Activated CD8-positive, alpha-beta memory T cell treated with anti-CD3 and anti-CD28 coated beads, Interleukin-2, amount 50 U/mL, for 1 hour (primary cell): Measurements from ENCODE around the gene HECA.
A peak's percentile ranks its signal among the peaks of the same experiment; 100 is the strongest.
"Not testable (repeated sequence)": the region's sequence is repeated elsewhere in the genome, so short reads cannot be mapped to it uniquely, and the experiment has no call there.

Experiments used
- DNase-seq: peaks from one replicate; pipeline ENCODE4 v3.0.0-alpha.2; 2020; ENCODE audit errors: extremely low read depth

The HECA gene, protein sequence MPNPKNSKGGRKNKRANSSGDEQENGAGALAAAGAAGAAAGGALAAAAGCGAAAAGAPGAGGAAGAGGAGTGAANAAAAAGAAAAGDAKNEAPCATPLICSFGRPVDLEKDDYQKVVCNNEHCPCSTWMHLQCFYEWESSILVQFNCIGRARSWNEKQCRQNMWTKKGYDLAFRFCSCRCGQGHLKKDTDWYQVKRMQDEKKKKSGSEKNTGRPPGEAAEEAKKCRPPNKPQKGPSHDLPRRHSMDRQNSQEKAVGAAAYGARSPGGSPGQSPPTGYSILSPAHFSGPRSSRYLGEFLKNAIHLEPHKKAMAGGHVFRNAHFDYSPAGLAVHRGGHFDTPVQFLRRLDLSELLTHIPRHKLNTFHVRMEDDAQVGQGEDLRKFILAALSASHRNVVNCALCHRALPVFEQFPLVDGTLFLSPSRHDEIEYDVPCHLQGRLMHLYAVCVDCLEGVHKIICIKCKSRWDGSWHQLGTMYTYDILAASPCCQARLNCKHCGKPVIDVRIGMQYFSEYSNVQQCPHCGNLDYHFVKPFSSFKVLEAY

DNA sequence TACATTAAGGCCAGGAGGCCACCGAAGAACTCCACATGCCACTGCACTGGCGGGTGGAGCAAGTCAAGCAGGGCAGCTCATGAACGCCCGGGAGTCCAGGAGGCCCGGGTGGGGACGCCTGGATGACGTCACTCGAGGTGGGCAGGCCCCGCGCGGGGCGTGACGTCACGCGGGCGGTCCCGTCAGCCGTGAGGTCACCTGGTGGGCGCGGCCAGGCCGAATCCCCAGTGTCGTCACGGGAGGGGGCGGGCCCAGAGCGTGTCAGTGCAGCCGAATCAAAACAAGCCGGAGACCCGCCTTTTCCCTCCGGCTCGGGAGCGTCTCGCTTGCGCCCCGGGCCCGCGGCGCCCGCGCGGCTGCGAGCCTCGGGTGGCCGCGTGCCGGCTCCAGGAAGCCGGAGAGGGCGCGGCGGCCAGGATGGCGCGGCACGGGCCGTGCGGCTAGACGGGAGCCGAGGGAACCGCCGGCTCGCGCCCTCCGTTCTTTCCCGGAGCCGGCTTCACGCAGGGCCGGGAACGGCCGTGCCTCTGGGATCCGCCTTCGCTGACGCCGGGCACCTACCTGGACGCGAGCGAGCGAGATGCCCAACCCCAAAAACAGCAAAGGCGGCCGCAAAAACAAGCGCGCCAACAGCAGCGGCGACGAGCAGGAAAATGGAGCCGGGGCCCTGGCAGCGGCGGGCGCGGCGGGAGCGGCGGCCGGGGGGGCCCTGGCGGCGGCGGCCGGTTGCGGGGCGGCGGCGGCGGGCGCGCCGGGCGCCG lies at the start of gene HECA:
HECA (plus strand) TSS at position 264 of the 761 bp plus-strand sequence; CDS start at position 581, 317 bp downstream.
- peak; percentile 99 for DNase-seq

- no peak for DNase-seq
These were observed 43.1 kb upstream of the HECA start for GRCh38 chr6:139091826-139092225.

GRCh38 chr6:139099984-139100383 lies 34.9 kb upstream of the HECA start:
- no peak for DNase-seq

GRCh38 chr6:139107051-139107450 lies 27.8 kb upstream of the HECA start:
- no peak for DNase-seq

- no peak for DNase-seq
These were observed 26.5 kb upstream of the HECA start for GRCh38 chr6:139108378-139108777.

DNA sequence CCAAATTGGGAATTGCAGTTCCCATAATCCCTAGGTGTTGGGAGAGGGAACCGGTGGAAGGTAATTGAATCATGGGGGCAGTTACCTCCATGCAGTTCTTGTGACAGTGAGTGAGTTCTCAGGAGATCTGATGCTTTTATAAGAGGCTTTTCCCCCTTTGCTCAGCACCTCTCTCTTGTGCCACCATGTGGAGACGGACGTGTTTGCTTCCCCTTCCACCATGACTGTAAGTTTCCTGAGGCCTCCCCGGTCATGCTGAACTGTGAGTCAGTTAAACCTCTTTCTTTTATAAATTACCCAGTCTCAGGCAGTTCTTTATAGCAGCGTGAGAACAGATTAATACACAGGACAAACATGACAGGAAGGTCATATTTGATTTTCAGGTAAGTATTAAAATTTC lies 25.3 kb upstream of the HECA start:
- no peak for DNase-seq

DNA sequence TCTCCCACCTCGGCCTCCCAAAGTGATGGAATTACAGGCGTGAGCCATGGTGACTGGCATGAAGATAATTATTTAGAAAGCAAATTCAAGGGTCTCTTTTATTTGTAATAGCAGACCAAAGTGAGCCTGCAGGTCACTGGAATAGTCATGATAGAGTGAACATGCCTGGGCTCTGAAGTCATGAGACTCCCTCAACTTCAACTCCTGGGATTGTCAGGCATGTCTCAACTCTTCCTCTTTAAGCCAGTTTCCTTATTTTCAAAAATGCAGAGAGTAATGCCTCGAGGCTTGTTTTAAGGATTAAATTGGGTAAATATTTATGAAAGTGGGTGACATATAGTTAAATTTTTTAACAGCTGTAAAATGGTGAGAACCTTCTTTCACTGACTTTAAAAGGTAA lies 22.7 kb upstream of the HECA start:
- no peak for DNase-seq

DNA sequence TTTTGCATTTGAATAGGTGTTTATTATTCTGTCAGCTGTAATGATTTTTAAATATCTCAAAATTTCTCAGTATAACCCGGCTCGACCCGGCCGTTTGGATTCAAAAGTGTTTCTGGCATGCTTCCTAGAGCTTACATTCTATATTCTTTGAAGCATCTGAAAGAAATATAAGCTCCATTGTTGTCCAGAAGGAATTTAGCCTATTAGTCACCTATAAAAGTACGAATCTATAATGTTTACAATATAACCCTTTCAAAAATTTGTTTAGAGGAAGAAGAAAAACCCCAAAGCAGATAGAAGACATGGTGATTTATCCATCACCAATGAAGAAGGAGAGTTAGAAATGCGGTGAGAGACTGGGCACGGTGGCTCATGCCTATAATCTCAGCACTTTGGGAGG lies 22.3 kb upstream of the HECA start:
- DNase-seq, result no peak

DNA sequence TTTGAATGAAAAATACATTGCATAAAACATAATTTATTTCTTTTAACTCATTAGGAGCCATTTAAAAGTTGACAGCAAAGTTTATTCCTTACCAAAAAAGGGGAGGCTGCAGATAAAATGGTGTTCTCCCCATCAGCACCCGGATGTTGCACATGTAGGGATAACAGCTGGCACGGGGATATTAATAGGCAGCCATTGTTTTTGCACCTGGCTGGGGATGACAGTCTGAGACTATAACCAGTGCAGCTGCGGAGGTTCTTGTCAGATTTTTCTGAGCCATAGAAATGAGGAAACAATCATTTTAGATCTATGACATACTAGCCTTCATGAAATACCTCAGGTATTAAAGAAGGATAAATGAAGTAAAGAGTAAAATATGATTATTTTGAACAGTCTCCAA lies 20.1 kb upstream of the HECA start:
- no peak for DNase-seq

DNA sequence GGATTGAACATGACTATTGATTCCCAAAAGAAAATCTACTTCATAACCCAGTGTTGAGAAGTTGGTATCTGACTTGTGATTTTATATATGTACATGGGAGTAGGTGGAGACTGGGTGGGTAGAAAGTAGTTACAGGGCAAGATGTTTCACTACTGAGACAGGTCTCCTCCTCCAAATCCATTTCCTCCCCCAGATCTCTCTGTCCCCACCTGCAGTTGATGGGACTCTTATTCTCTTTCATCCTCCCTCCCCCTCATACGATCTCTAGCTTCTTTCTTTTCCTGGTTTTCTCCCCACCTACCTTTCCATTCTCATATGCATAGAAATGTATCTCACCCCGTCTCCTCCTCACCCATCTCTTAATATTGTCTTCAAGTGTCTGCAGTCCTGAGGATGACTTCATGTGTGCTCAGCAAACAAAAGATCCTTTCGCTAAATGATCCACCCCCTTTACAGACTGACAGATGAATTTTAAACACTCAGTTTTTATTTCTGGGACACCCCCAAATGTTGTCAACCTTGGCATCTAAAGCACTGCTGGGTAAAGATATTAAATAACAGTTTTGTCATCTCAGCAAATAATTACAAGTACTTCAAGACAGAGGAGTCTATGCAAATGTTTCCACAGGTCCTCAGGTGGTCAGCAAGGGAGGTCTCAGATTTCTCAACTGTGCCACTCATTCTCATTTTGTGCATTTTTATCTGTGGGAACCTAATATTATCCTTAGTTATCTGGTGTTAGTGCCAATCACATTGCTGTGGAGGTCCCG lies 18.7 kb upstream of the HECA start:
- DNase-seq, result no peak

DNA sequence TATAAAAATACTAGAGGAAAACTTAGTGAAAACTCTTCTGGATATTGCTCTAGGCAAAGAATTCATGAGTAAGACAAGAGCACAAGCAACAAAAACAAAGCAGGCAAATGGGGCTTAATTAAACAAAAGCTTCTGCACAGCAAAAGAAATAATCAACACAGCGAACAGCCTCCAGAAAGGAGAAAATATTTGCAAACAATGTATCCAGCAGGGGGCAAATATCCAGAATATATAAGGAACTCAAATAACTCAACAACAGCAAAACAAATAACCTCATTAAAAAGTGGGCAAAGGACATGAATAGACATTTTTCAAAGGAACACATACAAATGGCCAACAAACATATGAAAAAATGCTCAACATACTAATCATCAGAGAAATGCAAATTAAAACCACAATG lies 17.1 kb upstream of the HECA start:
- DNase-seq, result no peak

- DNase-seq, result no peak
These were observed 15.3 kb upstream of the HECA start for GRCh38 chr6:139119552-139119951.

DNA sequence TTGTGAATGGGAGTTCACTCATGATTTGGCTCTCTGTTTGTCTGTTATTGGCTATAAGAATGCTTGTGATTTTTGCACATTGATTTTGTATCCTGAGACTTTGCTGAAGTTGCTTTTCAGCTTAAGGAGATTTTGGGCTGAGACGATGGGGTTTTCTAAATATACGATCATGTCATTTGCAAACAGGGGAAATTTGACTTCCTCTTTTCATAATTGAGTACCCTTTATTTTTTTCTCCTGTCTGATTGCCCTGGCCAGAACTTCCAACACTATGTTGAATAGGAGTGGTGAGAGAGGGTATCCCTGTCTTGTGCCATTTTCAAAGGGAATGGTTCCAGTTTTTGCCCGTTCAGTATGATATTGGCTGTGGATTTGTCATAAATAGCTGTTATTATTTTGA lies 12.1 kb upstream of the HECA start:
- DNase-seq, result not testable (repeated sequence)

DNA sequence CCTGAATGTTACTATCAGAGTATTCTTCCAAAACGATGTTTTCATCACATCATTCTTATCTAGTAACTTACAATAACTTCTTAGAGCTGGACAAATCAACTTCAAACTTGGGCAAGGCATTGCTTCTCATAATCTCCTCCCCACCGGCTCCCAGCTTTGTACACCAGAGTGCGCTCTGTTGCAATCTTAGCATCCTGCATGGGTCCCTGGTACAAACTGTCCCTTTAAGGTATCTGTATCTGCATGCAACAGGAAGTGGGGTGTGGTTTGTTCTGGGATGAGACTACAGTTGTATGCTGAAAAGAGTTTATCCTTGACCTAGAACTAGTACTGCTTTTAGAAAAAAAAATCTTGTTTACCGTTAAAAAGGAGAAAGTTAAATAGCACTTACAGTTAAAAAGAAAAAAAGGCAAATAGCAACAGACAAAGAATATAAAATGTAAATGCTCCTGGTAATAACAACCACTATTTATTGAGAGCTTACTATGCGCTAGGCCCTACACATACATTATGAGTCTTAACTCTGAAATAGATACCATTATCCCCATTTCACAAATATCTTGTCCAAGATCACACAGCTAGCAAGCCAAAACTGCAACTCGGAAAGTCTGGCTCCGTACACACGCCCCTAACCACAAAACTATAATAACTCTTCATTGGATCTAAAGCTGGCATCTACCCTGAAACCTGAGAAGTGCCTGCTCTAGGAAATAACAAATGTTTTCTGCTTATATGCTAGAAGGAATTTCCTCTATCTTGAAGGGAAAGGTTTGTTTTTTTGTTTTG lies 9.8 kb upstream of the HECA start:
- peak; percentile 66 for DNase-seq

- no peak for DNase-seq
These were observed 8.6 kb upstream of the HECA start for GRCh38 chr6:139126255-139126654.

GRCh38 chr6:139126931-139127330 lies 7.9 kb upstream of the HECA start:
- DNase-seq, result no peak

- DNase-seq, result no peak
These were observed 5.6 kb upstream of the HECA start for GRCh38 chr6:139129284-139129683.

- DNase-seq, result no peak
These were observed 3.1 kb upstream of the HECA start for GRCh38 chr6:139131736-139132280.

DNA sequence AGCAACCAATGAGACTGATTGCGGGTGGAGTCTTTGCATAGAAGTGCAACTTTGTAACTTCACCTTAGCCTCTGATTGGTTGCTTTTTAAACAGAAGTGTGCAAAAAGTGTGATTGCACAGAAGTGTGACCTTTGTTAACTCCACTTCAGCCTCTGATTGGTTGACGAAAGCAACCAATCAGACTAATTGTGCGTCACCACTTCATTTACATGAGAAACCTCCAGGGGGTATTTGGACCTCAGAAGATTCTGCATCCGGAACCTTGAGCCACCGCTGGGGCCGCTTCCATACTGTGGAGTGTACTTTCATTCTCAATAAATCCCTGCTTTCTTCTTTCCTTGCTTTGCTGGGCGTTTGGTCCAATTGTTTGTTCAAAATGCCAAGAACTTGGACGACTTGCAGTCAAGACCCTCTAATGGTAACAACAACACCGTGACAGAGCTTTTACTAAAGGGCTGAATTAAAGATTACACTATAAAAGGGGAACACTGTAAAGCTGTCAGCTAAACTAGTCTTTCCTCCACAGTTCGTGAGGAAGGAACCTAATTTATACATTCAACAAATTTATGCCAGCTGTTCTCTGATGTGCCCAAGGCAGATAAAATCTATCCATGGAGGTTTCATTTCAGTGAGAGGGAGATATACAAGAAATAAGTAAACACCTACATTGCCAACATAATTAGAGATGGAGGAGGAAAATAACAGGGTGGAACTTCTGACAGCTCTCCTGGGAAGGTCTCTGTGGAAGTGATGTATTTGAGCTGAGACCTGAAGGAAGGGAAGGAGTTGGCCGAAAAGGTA lies 1.4 kb upstream of the HECA start:
- DNase-seq, result no peak

DNA sequence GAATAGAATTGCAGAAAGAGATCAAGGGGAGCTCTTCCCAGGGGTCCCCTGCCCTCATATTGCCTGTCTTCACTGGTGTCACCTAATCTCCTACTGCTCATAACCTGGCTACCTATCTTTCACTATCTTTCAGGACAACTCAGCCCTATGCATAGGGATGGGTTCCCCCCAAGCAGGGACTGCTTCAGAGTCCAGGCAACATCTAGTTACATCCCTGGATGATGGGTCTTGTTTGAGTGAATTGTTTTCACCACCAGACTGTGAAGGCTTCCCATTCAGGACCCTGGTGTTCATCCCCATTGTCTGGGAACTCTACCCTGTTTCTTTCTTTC lies 850 bp upstream of the HECA start:
- no peak for DNase-seq
